ENCODE measurements around the gene RAPGEF2.

DNA sequence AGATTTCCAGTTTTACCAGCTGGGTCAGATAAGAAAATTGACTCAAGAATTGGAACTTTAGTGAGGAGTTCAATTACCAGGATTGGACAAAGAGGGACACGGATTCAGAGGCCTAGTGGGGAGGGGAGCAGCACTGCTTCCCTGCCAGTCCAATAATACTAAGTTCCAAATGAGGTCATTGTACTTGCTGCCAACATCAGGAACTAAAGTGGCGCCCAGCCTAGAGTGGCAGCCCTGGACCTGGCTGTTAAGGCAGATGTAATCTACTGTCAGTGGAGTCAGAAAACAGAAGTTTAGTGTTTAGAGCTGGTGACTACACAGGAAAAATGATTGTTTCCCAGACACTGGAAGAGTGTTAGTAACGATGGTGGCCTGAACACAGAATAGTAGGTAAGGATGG lies 42.7 kb upstream of the RAPGEF2 start:
- TF ChIP-seq, protein P1, sequence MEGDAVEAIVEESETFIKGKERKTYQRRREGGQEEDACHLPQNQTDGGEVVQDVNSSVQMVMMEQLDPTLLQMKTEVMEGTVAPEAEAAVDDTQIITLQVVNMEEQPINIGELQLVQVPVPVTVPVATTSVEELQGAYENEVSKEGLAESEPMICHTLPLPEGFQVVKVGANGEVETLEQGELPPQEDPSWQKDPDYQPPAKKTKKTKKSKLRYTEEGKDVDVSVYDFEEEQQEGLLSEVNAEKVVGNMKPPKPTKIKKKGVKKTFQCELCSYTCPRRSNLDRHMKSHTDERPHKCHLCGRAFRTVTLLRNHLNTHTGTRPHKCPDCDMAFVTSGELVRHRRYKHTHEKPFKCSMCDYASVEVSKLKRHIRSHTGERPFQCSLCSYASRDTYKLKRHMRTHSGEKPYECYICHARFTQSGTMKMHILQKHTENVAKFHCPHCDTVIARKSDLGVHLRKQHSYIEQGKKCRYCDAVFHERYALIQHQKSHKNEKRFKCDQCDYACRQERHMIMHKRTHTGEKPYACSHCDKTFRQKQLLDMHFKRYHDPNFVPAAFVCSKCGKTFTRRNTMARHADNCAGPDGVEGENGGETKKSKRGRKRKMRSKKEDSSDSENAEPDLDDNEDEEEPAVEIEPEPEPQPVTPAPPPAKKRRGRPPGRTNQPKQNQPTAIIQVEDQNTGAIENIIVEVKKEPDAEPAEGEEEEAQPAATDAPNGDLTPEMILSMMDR (IDR thresholded peaks at IDR 0.05; ENCODE audit: insufficient read depth, low read length, poor library complexity, severe bottlenecking): no peak
- no peak for TF ChIP-seq EZH2phosphoT487 (conservative IDR thresholded peaks at IDR 0.05; ENCODE audit: low read length)
